ENCODE data around the gene ADRA2B. TPM values are rescaled to one million over a fixed set of nuclear protein-coding genes. Genes with fewer than 3 reads are reported as not detected.

ADRA2B gene
- total RNA-seq, 2 donors from 2014 or later: 3.5 to 4.5 TPM

DNA sequence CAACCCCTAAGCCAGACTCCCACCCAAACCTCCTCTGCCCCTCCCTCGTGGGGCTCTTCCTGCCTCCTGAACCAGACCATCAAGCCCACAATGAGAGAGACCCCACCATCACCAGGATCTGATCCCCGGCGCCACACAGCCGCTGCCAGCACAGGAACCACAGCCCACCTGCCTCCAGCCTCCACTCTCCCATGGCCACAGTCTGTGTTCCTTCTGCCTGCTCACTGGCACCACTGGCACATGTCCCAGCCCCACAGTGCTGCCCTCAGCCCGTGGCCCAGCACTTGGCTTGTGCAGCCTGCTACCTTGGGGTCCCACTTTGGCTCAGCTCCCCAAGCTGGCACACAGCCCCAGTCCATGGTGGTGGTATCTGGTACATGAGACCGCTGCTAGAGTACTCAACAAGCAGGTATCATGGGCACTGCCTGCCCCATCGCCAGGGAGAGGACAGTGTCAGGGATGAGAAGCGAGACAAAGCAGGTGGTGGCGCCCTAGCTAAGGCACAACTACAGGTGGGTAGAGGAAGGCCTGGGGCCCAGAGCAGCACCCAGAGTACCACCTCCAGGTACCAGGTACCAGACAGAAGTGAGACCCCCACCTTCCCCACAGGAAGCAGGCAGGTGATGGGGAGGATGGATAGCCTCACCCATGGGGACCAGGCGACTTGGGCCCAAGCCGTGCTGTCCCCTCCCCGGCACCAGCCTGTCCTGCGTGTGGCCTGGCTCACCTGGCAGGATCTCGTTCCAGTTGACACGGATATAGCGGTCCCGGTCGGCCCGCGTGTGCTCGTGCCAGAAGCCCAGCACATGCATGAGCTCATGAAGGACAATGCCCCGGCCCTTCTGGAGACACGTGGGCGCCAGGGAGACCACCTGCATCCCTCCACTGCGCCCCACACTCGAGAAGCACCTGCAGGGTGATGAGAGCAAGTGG lies 15.7 kb upstream of the ADRA2B start:
- Histone ChIP-seq H3K9me3 (no peaks in the 10 kb centered on the region), H3K27me3 (replicated peaks; ENCODE audit: insufficient read depth) (no peaks in the 10 kb centered on the region), H3K27ac (no peak overlapping the region), H3K36me3 (no peaks in the 10 kb centered on the region), H3K4me3 (no peak overlapping the region), H3K4me1 (ENCODE audit: control insufficient read depth in 1 of 2, low read depth in 2 of 2) (no peaks in the 10 kb centered on the region)
- TF ChIP-seq, protein P1, sequence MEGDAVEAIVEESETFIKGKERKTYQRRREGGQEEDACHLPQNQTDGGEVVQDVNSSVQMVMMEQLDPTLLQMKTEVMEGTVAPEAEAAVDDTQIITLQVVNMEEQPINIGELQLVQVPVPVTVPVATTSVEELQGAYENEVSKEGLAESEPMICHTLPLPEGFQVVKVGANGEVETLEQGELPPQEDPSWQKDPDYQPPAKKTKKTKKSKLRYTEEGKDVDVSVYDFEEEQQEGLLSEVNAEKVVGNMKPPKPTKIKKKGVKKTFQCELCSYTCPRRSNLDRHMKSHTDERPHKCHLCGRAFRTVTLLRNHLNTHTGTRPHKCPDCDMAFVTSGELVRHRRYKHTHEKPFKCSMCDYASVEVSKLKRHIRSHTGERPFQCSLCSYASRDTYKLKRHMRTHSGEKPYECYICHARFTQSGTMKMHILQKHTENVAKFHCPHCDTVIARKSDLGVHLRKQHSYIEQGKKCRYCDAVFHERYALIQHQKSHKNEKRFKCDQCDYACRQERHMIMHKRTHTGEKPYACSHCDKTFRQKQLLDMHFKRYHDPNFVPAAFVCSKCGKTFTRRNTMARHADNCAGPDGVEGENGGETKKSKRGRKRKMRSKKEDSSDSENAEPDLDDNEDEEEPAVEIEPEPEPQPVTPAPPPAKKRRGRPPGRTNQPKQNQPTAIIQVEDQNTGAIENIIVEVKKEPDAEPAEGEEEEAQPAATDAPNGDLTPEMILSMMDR (IDR thresholded peaks at IDR 0.05): no peak
- ATAC-seq (ENCODE audit: insufficient number of reproducible peaks, low FRiP score, low read depth): no peak
- DNase-seq (ENCODE audit: low spot score): no peak

DNA sequence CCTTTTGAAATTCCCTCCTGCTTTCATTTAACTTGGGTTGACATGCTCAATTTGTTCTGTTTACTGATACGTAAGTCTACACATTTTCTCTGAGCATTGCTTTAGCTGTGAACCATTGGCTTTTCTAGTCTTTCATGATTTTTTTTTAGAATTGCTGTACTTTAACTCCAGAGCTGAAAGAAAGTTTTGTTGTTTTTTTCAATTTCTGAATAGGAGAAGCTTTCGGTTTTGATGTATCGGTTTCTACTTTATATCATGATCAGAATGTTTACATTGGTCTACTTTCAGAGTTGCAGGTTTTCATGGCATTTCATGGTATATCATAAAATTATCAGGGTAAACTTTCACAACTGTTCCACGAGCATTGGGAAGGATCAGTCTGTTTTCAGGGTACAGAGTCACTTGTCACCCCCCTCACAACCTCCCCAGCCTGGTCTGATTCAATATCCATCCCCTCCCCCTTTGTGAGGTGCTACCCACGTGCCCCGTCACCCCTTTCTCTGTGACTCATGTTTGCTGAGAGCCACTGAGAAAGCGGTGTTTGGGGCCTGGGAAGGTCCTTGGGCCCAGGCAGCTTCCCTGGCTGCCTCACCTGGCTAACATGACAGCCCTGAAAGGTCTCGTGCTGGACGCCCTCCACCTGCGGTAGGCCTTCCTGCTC lies 14.9 kb upstream of the ADRA2B start:
- H3K27ac ChIP-seq: no peak overlapping the region
- H3K4me1 ChIP-seq (ENCODE audit: control insufficient read depth in 1 of 2, low read depth in 2 of 2): no peaks in the 10 kb centered on the region
- H3K4me3 ChIP-seq: no peak overlapping the region
- no peaks in the 10 kb centered on the region for H3K36me3 ChIP-seq
- ATAC-seq (ENCODE audit: insufficient number of reproducible peaks, low FRiP score, low read depth): no peak
- no peak for DNase-seq (ENCODE audit: low spot score)
- no peaks in the 10 kb centered on the region for H3K9me3 ChIP-seq
- H3K27me3 ChIP-seq (replicated peaks; ENCODE audit: insufficient read depth): no peaks in the 10 kb centered on the region
- TF ChIP-seq, protein P1 (IDR thresholded peaks at IDR 0.05): no peak

DNA sequence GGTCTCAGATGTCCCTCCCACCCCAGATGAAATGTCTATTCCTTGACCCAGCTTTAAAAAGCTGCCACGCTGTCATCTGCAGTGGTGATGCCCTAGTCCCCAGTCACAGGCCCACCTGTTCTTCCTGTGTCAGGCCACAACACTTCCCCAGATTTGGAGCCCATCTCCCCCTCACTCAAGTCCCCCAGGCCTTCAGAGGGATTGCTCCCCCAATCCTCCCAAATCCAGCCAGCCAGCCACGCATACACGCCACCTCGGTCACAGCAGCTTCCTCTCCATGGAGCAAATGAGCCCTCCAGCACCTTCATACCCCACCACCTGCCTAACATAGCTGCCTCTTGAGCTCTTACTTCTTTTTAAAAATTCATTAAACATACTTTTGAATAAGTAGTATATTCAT lies 14.1 kb upstream of the ADRA2B start:
- Histone ChIP-seq H3K4me3 (no peak overlapping the region), H3K9me3 (no peaks in the 10 kb centered on the region), H3K4me1 (ENCODE audit: control insufficient read depth in 1 of 2, low read depth in 2 of 2) (no peaks in the 10 kb centered on the region), H3K27me3 (replicated peaks; ENCODE audit: insufficient read depth) (no peaks in the 10 kb centered on the region), H3K27ac (no peak overlapping the region), H3K36me3 (no peaks in the 10 kb centered on the region)
- DNase-seq (ENCODE audit: low spot score) (no peak), ATAC-seq (ENCODE audit: insufficient number of reproducible peaks, low FRiP score, low read depth) (no peak)
- TF ChIP-seq, protein P1 (IDR thresholded peaks at IDR 0.05): no peak

DNA sequence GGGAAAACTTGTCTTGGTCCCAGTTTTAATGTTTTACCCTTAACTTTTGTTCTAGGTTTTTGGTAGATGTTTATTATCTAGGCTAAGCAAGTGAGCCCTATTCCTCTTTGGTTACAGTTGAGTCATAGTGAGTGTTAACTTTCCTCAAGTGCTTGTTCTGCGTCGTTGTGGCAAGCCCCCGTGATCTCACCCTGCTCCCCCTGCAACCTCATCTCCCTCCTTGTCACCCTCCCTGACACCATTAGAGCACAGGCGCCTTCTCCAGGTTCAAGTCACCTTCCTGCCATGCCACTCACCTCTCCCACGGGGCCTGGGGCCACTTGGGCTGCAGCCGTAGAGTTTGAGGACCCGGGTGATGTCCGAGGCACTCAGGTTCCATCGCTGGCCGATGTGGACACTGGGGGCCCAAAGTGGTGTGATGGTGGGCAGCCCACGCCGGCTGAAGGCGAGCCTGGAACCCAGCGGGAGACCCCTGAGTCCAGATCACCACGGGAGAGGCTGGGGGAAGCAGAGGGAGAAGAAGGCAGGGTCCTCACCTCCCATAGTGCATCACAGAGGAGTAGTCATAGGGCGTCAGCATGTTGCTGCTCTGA lies 13.3 kb upstream of the ADRA2B start:
- Histone ChIP-seq H3K36me3 (no peaks in the 10 kb centered on the region), H3K27me3 (replicated peaks; ENCODE audit: insufficient read depth) (no peaks in the 10 kb centered on the region), H3K27ac (no peak overlapping the region), H3K4me1 (ENCODE audit: control insufficient read depth in 1 of 2, low read depth in 2 of 2) (no peaks in the 10 kb centered on the region), H3K9me3 (no peaks in the 10 kb centered on the region), H3K4me3 (no peak overlapping the region)
- ATAC-seq (ENCODE audit: insufficient number of reproducible peaks, low FRiP score, low read depth): no peak
- TF ChIP-seq, protein P1 (IDR thresholded peaks at IDR 0.05): no peak
- no peak for DNase-seq (ENCODE audit: low spot score)

DNA sequence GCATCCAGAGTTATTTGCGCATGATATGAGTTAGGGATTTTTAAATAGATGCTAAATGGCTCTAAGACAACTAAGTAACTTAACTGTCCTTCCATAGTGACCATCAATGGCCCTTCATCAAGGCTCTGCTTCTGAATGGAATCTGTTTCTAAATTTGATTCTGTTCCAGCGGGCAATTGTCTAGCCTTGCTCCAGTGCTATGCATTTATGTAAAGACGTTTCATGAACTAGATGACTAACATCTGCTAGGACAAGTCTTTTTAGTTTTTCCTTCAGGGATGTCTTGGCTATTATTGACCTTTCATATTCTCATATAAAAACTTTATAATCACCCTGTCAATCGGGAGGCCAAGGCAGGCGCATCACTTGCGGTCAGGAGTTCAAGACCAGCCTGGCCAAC lies 12.1 kb upstream of the ADRA2B start:
- Histone ChIP-seq H3K9me3 (no peaks in the 10 kb centered on the region), H3K36me3 (no peaks in the 10 kb centered on the region), H3K27ac (no peak overlapping the region), H3K4me3 (no peak overlapping the region), H3K27me3 (replicated peaks; ENCODE audit: insufficient read depth) (no peaks in the 10 kb centered on the region), H3K4me1 (ENCODE audit: control insufficient read depth in 1 of 2, low read depth in 2 of 2) (no peaks in the 10 kb centered on the region)
- TF ChIP-seq, protein P1 (IDR thresholded peaks at IDR 0.05): no peak
- DNase-seq (ENCODE audit: low spot score) (no peak), ATAC-seq (ENCODE audit: insufficient number of reproducible peaks, low FRiP score, low read depth) (no peak)

Data from thoracic aorta (tissue), 2 donors.